GM20000 (cell line): ENCODE measurements around the gene CLIC3.

Source experiments
- DNase-seq: peaks from one replicate; pipeline ENCODE4 v3.0.0; 2012; ENCODE audit warnings: low spot score
- CTCF ChIP-seq: IDR thresholded peaks from 2 replicates; pipeline ENCODE4 v1.5.1; 2012; ENCODE audit warnings: mild to moderate bottlenecking, control low read depth; ENCODE audit errors: extremely low read depth, missing control alignments

The CLIC3 gene

DNA sequence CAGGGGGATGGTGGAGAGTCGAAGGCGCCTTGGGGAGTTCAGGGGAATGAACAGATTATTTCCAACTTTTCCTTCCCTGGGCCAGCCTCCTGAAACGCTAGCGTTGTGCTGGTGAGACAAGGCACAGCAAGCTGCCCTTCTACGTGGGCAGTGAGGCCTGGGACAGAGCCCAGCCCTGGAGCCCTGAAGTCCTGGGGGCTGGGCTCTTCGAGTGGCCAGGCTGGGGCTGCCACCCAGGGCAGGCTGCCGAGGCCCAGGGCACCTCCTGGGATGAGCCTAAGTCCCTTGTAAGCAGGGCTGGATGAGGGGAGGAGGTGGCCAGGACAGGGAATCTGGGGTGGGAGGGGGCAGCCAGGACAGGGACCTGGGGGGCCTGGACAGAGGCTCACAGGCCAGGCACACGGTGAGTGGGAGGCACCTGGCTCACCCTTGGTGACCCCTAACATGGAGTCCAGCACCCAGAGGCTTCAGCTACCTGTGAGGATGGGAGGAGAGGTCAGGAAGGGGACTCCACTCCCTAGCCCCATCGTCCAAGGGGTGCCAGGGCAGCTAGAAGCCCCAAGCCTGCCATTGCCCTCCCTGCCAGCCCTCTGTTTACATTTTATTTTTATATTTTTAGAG is 45.6 kb downstream of the CLIC3 start:
- TF ChIP-seq CTCF: no peak
- no peak for DNase-seq

- TF ChIP-seq CTCF: no peak
- peak; percentile 100 for DNase-seq
Observed at GRCh38 chr9:136949817-136950655, 46.3 kb downstream of the CLIC3 start.

DNA sequence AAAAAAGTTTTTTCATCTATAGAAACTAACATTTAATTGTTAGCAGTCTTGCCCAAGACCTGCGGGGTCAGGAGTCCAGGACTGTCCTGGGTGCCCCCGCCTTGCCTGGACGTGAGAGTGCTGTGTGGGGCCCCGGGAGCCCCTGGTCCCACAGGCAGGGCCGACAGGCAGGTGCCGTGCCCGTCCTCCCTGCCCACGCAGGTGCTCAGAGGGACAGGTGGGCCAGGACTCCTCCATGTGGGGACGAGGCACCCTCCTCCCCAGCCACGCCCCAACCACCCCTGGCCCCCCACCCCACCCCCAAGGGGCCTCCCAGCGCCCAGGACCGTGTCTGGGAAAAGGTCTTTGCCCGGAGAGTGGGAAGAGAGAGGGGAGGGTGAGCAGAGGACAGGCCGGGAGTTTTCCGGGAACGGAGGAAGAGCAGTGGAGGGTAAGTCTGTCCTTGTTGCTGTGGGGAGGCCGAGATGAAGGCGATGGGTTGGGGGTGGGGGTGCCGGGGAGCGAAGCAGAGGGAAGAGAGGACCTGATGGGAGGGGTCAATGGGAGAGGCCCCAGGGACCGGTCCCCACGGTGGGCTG is 47.0 kb downstream of the CLIC3 start:
- no peak for DNase-seq
- TF ChIP-seq CTCF: no peak

GRCh38 chr9:136947955-136948510 is 48.3 kb downstream of the CLIC3 start:
- DNase-seq: peak; percentile 76

GRCh38 chr9:136947028-136947891 is 49.1 kb downstream of the CLIC3 start:
- no peak for TF ChIP-seq CTCF
- DNase-seq: no peak

More at GRCh38 chr9:136947955-136948510, 48.3 kb downstream of the CLIC3 start:
- peak; percentile 69 for TF ChIP-seq CTCF

DNA sequence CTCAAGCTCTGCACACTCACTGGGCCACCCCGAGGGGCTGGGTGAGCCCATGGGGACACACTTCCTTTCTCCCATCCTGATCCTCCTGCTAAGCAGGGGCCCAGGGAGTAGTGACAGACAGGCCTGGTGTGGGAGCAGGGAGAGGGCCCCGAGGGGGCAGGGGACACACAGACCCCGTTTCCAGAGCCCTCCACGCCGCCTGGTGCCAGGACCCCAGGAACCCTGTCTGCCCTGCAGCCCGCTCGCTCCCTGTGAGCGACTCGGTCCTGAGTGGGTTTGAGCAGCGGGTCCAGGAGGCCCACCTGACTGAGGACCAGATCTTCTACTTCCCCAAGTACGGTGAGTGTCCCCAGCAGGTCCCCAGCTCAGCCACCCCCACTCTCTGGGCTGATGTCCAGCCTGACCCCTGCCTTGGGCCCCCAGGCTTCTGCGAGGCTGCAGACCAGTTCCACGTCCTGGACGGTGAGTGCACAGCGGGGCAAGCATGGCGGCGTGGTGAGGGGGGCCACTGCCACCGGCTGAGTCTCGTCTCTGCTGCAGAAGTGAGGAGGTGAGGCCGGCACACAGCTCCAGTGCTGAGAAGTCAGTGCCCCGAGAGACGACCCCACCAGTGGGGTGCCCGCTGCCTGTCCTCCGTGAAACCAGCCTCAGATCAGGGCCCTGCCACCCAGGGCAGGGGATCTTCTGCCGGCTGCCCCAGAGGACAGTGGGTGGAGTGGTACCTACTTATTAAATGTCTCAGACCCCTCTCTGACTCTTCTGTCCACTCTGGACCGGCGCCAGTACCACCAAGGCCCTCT is 49.9 kb downstream of the CLIC3 start:
- DNase-seq: no peak
- no peak for TF ChIP-seq CTCF
